ENCODE data around the gene C9.

- TF ChIP-seq, protein P1, sequence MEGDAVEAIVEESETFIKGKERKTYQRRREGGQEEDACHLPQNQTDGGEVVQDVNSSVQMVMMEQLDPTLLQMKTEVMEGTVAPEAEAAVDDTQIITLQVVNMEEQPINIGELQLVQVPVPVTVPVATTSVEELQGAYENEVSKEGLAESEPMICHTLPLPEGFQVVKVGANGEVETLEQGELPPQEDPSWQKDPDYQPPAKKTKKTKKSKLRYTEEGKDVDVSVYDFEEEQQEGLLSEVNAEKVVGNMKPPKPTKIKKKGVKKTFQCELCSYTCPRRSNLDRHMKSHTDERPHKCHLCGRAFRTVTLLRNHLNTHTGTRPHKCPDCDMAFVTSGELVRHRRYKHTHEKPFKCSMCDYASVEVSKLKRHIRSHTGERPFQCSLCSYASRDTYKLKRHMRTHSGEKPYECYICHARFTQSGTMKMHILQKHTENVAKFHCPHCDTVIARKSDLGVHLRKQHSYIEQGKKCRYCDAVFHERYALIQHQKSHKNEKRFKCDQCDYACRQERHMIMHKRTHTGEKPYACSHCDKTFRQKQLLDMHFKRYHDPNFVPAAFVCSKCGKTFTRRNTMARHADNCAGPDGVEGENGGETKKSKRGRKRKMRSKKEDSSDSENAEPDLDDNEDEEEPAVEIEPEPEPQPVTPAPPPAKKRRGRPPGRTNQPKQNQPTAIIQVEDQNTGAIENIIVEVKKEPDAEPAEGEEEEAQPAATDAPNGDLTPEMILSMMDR (IDR thresholded peaks at IDR 0.05; ENCODE audit: borderline replicate concordance, extremely low read depth, low read length, poor library complexity, severe bottlenecking): no peak
- TF ChIP-seq EZH2 (IDR thresholded peaks at IDR 0.05; ENCODE audit: borderline replicate concordance, low read depth, low read length, severe bottlenecking): no peak
Observed at GRCh38 chr5:39254671-39255070, 109.6 kb downstream of the C9 start.
